Mesothelial cell of epicardium (in vitro differentiated cells): Measurements from ENCODE around the gene NUDT16. TPM values are rescaled to one million over a fixed set of nuclear protein-coding genes. Genes with fewer than 3 reads are reported as not detected.
"Not testable (repeated sequence)": the region's sequence is repeated elsewhere in the genome, so short reads cannot be mapped to it uniquely, and the experiment has no call there.

Experiments
- DNase-seq, 2 experiments: peaks; one replicate each; pipeline ENCODE4 v3.0.0; 2021; ENCODE audit warnings: low spot score in 2 of 2; ENCODE audit not compliant: unreplicated experiment in 2 of 2
- H3K27ac Mint-ChIP-seq: 2 replicates; pipeline ENCODE4 v1.8.0; 2021; ENCODE audit warnings: mixed read lengths
- H3K27me3 Mint-ChIP-seq: 2 replicates; pipeline ENCODE4 v1.8.0; 2021; ENCODE audit warnings: low read depth, mixed read lengths
- H3K36me3 Mint-ChIP-seq: 2 replicates; pipeline ENCODE4 v1.8.0; 2021; ENCODE audit warnings: mixed read lengths
- H3K4me1 Mint-ChIP-seq: 2 replicates; pipeline ENCODE4 v1.8.0; 2021; ENCODE audit warnings: mixed read lengths
- H3K4me3 Mint-ChIP-seq: 2 replicates; pipeline ENCODE4 v1.8.0; 2021; ENCODE audit warnings: mild to moderate bottlenecking, moderate library complexity, mixed read lengths
- H3K9me3 Mint-ChIP-seq: 2 replicates; pipeline ENCODE4 v1.8.0; 2021; ENCODE audit warnings: mixed read lengths
- CTCF ChIP-seq: fragments of 200-600 bp; sonication (generic); IDR thresholded peaks from one replicate; pipeline ENCODE4 v1.5.0; 2021; ENCODE audit warnings: antibody characterized with exemption; ENCODE audit not compliant: unreplicated experiment
- total RNA-seq: library from RNA; stranded (reverse); gene quantifications from 3 replicates; pipeline ENCODE4 v1.2.1, GENCODE V29; 2021

Gene NUDT16
- total RNA-seq, 1 donor from 2014 or later = 17.2 TPM

- Mint-ChIP-seq H3K27me3 (no peaks in the 10 kb centered on the region), H3K4me3 (no peak overlapping the region)
Measured at GRCh38 chr3:131370935-131371687, 10.5 kb upstream of the NUDT16 start.

GRCh38 chr3:131371688-131372066, 9.9 kb upstream of the NUDT16 start:
- no peak for DNase-seq
- Mint-ChIP-seq H3K27ac (no peak overlapping the region), H3K27me3 (no peaks in the 10 kb centered on the region), H3K4me3 (no peak overlapping the region), H3K36me3 (peaks cover 9% of the 10 kb centered on the region), H3K9me3 (no peaks in the 10 kb centered on the region), H3K4me1 (no peaks in the 10 kb centered on the region)
- TF ChIP-seq CTCF = no peak

More at GRCh38 chr3:131370935-131371687, 10.5 kb upstream of the NUDT16 start:
- H3K36me3 Mint-ChIP-seq = peaks cover 9% of the 10 kb centered on the region
- H3K9me3 Mint-ChIP-seq = no peaks in the 10 kb centered on the region
- no peaks in the 10 kb centered on the region for H3K4me1 Mint-ChIP-seq
- H3K27ac Mint-ChIP-seq = no peak overlapping the region
- no peak for TF ChIP-seq CTCF
- no peak for DNase-seq

- TF ChIP-seq CTCF = no peak
- H3K27ac Mint-ChIP-seq = no peak overlapping the region
- H3K4me3 Mint-ChIP-seq = no peak overlapping the region
- H3K4me1 Mint-ChIP-seq = no peaks in the 10 kb centered on the region
- H3K9me3 Mint-ChIP-seq = peaks cover 6% of the 10 kb centered on the region
- no peak for DNase-seq
- peaks cover 12% of the 10 kb centered on the region for H3K36me3 Mint-ChIP-seq
- H3K27me3 Mint-ChIP-seq = no peaks in the 10 kb centered on the region
Measured at GRCh38 chr3:131374741-131375140, 6.8 kb upstream of the NUDT16 start.

- peak overlapping the region; percentile 95 for H3K4me3 Mint-ChIP-seq
- H3K27me3 Mint-ChIP-seq, DNase-seq, H3K9me3 Mint-ChIP-seq, H3K36me3 Mint-ChIP-seq: not testable (repeated sequence)
- H3K27ac Mint-ChIP-seq = peak overlapping the region; percentile 97
- H3K4me1 Mint-ChIP-seq = peaks cover 16% of the 10 kb centered on the region
Measured at GRCh38 chr3:131380821-131381444, 641 bp upstream of the NUDT16 start.

- no peak for TF ChIP-seq CTCF
- Mint-ChIP-seq H3K27me3 (no peaks in the 10 kb centered on the region), H3K27ac (no peak overlapping the region)
Measured at GRCh38 chr3:131386429-131387165, 5.0 kb downstream of the NUDT16 start.

More at GRCh38 chr3:131386429-131387165, 5.0 kb downstream of the NUDT16 start:
- no peaks in the 10 kb centered on the region for H3K9me3 Mint-ChIP-seq
- no peak for DNase-seq
- H3K4me3 Mint-ChIP-seq = no peak overlapping the region
- peaks cover 8% of the 10 kb centered on the region for H3K4me1 Mint-ChIP-seq
- peaks cover 5% of the 10 kb centered on the region for H3K36me3 Mint-ChIP-seq
